IPS-15b (cell line): ENCODE measurements around the gene PFDN1.

Source experiments
- H3K27me3 ChIP-seq: one replicate; pipeline ENCODE4 v1.6.1; 2013; ENCODE audit warnings: low read length; ENCODE audit not compliant: control insufficient read depth, insufficient read depth
- H3K36me3 ChIP-seq: one replicate; pipeline ENCODE4 v1.6.1; 2013; ENCODE audit warnings: low read length; ENCODE audit not compliant: control insufficient read depth, insufficient read depth
- H3K4me1 ChIP-seq: one replicate; pipeline ENCODE4 v1.6.1; 2013; ENCODE audit warnings: mild to moderate bottlenecking, low read length; ENCODE audit not compliant: control insufficient read depth, insufficient read depth
- H3K4me3 ChIP-seq: one replicate; pipeline ENCODE4 v1.5.1; 2013; ENCODE audit warnings: low read depth, low read length
- H3K9ac ChIP-seq: one replicate; pipeline ENCODE4 v1.6.1; 2013; ENCODE audit warnings: low read depth, mild to moderate bottlenecking, low read length
- H3K9me3 ChIP-seq: one replicate; pipeline ENCODE4 v1.6.1; 2013; ENCODE audit warnings: mild to moderate bottlenecking, low read length; ENCODE audit not compliant: control insufficient read depth, insufficient read depth

PFDN1 gene

GRCh38 chr5:140266471-140267200, 36.3 kb downstream of the PFDN1 start:
- Histone ChIP-seq H3K36me3 (no peaks in the 10 kb centered on the region), H3K9me3 (no peaks in the 10 kb centered on the region), H3K4me1 (no peaks in the 10 kb centered on the region), H3K27me3 (no peaks in the 10 kb centered on the region), H3K9ac (no peak overlapping the region), H3K4me3 (no peak overlapping the region)

- Histone ChIP-seq H3K9ac (no peak overlapping the region), H3K4me3 (no peak overlapping the region), H3K4me1 (no peaks in the 10 kb centered on the region)
These were observed 37.1 kb downstream of the PFDN1 start for GRCh38 chr5:140265845-140266244.

GRCh38 chr5:140262839-140263238, 40.1 kb downstream of the PFDN1 start:
- Histone ChIP-seq H3K9me3 (no peaks in the 10 kb centered on the region), H3K4me3 (no peak overlapping the region), H3K4me1 (no peaks in the 10 kb centered on the region), H3K27me3 (no peaks in the 10 kb centered on the region), H3K9ac (no peak overlapping the region), H3K36me3 (no peaks in the 10 kb centered on the region)

More at GRCh38 chr5:140265845-140266244, 37.1 kb downstream of the PFDN1 start:
- no peaks in the 10 kb centered on the region for H3K9me3 ChIP-seq
- H3K27me3 ChIP-seq, result no peaks in the 10 kb centered on the region
- no peaks in the 10 kb centered on the region for H3K36me3 ChIP-seq

GRCh38 chr5:140262221-140262620, 40.7 kb downstream of the PFDN1 start:
- Histone ChIP-seq H3K36me3 (no peaks in the 10 kb centered on the region), H3K4me3 (no peak overlapping the region), H3K9ac (no peak overlapping the region), H3K9me3 (no peaks in the 10 kb centered on the region), H3K27me3 (no peaks in the 10 kb centered on the region), H3K4me1 (no peaks in the 10 kb centered on the region)

GRCh38 chr5:140261403-140262171, 41.3 kb downstream of the PFDN1 start:
- Histone ChIP-seq H3K4me1 (no peaks in the 10 kb centered on the region), H3K9me3 (no peaks in the 10 kb centered on the region), H3K4me3 (no peak overlapping the region), H3K27me3 (no peaks in the 10 kb centered on the region), H3K36me3 (no peaks in the 10 kb centered on the region), H3K9ac (no peak overlapping the region)

- H3K4me3 ChIP-seq, result no peak overlapping the region
- H3K27me3 ChIP-seq, result no peaks in the 10 kb centered on the region
- no peaks in the 10 kb centered on the region for H3K36me3 ChIP-seq
- H3K4me1 ChIP-seq, result no peaks in the 10 kb centered on the region
- H3K9ac ChIP-seq, result no peak overlapping the region
- H3K9me3 ChIP-seq, result no peaks in the 10 kb centered on the region
These were observed 42.7 kb downstream of the PFDN1 start for GRCh38 chr5:140260089-140260656.

- H3K4me3 ChIP-seq, result no peak overlapping the region
- H3K4me1 ChIP-seq, result no peaks in the 10 kb centered on the region
- H3K36me3 ChIP-seq, result no peaks in the 10 kb centered on the region
These were observed 43.4 kb downstream of the PFDN1 start for GRCh38 chr5:140259500-140259899.

GRCh38 chr5:140258873-140259272, 44.0 kb downstream of the PFDN1 start:
- H3K4me1 ChIP-seq, result no peaks in the 10 kb centered on the region

More at GRCh38 chr5:140259500-140259899, 43.4 kb downstream of the PFDN1 start:
- Histone ChIP-seq H3K9ac (no peak overlapping the region), H3K9me3 (no peaks in the 10 kb centered on the region), H3K27me3 (no peaks in the 10 kb centered on the region)

GRCh38 chr5:140258016-140258415, 44.9 kb downstream of the PFDN1 start:
- Histone ChIP-seq H3K4me1 (no peaks in the 10 kb centered on the region), H3K36me3 (no peaks in the 10 kb centered on the region), H3K9ac (no peak overlapping the region)

More at GRCh38 chr5:140258873-140259272, 44.0 kb downstream of the PFDN1 start:
- H3K27me3 ChIP-seq, result no peaks in the 10 kb centered on the region
- H3K36me3 ChIP-seq, result no peaks in the 10 kb centered on the region
- no peak overlapping the region for H3K4me3 ChIP-seq
- H3K9ac ChIP-seq, result no peak overlapping the region
- H3K9me3 ChIP-seq, result no peaks in the 10 kb centered on the region

GRCh38 chr5:140256726-140257125, 46.2 kb downstream of the PFDN1 start:
- Histone ChIP-seq H3K4me1 (no peaks in the 10 kb centered on the region), H3K36me3 (no peaks in the 10 kb centered on the region), H3K9me3 (no peaks in the 10 kb centered on the region), H3K9ac (no peak overlapping the region), H3K27me3 (no peaks in the 10 kb centered on the region), H3K4me3 (no peak overlapping the region)

More at GRCh38 chr5:140258016-140258415, 44.9 kb downstream of the PFDN1 start:
- no peaks in the 10 kb centered on the region for H3K9me3 ChIP-seq
- H3K27me3 ChIP-seq, result no peaks in the 10 kb centered on the region
- H3K4me3 ChIP-seq, result no peak overlapping the region

- Histone ChIP-seq H3K9ac (no peak overlapping the region), H3K4me1 (no peaks in the 10 kb centered on the region), H3K36me3 (no peaks in the 10 kb centered on the region), H3K9me3 (no peaks in the 10 kb centered on the region), H3K27me3 (no peaks in the 10 kb centered on the region), H3K4me3 (no peak overlapping the region)
These were observed 47.3 kb downstream of the PFDN1 start for GRCh38 chr5:140255460-140256157.
